ENCODE results near the gene C2orf72. TPM values are rescaled to one million over a fixed set of nuclear protein-coding genes. Genes with fewer than 3 reads are reported as not detected.

C2orf72 gene
- total RNA-seq, 4 donors from 2014 or later, result 0.19 to 0.54 TPM; not detected in 2

GRCh38 chr2:231007286-231008098, 29.8 kb upstream of the C2orf72 start:
- H3K4me1 ChIP-seq, result no peaks in the 10 kb centered on the region
- peaks cover 19% of the 10 kb centered on the region for H3K27me3 ChIP-seq
- WGBS, 2 donors (ENCODE audit: low coverage in 1 of 2), result 36% methylated on average over 2 to 3 of the region's 10 CpGs
- no peaks in the 10 kb centered on the region for H3K9me3 ChIP-seq
- H3K27ac ChIP-seq, result no peak overlapping the region
- ATAC-seq, result no peak
- no peak overlapping the region for H3K4me3 ChIP-seq
- TF ChIP-seq POLR2A (IDR thresholded peaks at IDR 0.05), result no peak
- TF ChIP-seq POLR2AphosphoS5 (IDR thresholded peaks at IDR 0.05), result no peak
- TF ChIP-seq EP300 (IDR thresholded peaks at IDR 0.05), result no peak
- TF ChIP-seq CTCF (IDR thresholded peaks at IDR 0.05), result no peak
- no peaks in the 10 kb centered on the region for H3K36me3 ChIP-seq

- no peak overlapping the region for H3K4me3 ChIP-seq
- no peak overlapping the region for H3K27ac ChIP-seq
- no peak for ATAC-seq
- H3K4me1 ChIP-seq, result no peaks in the 10 kb centered on the region
- no peaks in the 10 kb centered on the region for H3K9me3 ChIP-seq
- no peaks in the 10 kb centered on the region for H3K36me3 ChIP-seq
- 73 to 95% methylated on average over 2 to 4 of the region's 6 CpGs for WGBS, 2 donors (ENCODE audit: low coverage in 1 of 2)
- peaks cover 12% of the 10 kb centered on the region for H3K27me3 ChIP-seq
- TF ChIP-seq POLR2AphosphoS5 (IDR thresholded peaks at IDR 0.05) (no peak), POLR2A (IDR thresholded peaks at IDR 0.05) (no peak)
Measured at GRCh38 chr2:231008131-231008530, 29.2 kb upstream of the C2orf72 start.

DNA sequence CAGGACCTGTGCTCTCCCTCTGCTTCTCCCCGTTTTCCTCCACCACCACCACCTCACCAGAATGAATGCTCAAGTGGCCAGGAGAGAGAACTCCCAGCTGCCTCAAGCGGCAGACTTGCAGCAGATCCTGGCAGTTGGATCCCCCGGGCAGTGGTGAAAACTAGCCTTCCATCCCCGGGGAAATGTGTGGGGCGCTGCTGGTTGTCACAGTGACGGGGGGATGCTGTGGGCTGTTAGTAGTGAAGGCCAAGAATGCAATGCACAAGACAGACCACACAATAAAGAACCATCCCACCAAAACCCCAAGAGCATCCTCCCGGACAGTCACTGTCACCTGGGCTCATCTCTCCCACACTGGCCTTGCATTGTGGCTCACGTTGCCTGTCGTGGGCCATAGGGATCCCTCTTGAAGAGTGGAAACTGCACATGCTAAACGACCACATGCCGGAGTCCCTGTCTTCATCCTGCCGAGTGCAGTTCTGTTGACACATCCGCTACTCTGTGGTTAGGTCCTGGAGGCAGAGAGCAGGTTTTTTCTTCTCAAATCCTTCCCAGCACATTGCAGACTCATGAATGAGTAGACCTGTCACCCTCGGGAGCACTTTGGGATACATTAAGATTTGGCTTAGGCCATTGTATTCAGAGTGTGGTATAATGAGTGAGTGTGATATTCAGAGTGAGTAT, 27.9 kb upstream of the C2orf72 start:
- H3K36me3 ChIP-seq, result no peaks in the 10 kb centered on the region
- no peaks in the 10 kb centered on the region for H3K4me1 ChIP-seq
- H3K27ac ChIP-seq, result no peak overlapping the region
- TF ChIP-seq POLR2AphosphoS5 (IDR thresholded peaks at IDR 0.05) (no peak), CTCF (IDR thresholded peaks at IDR 0.05) (no peak)
- peaks cover 8% of the 10 kb centered on the region for H3K27me3 ChIP-seq
- 51 to 75% methylated on average over 5 to 10 of the region's 14 CpGs for WGBS, 2 donors (ENCODE audit: low coverage in 1 of 2)
- ATAC-seq, result no peak
- H3K4me3 ChIP-seq, result no peak overlapping the region
- H3K9me3 ChIP-seq, result no peaks in the 10 kb centered on the region

DNA sequence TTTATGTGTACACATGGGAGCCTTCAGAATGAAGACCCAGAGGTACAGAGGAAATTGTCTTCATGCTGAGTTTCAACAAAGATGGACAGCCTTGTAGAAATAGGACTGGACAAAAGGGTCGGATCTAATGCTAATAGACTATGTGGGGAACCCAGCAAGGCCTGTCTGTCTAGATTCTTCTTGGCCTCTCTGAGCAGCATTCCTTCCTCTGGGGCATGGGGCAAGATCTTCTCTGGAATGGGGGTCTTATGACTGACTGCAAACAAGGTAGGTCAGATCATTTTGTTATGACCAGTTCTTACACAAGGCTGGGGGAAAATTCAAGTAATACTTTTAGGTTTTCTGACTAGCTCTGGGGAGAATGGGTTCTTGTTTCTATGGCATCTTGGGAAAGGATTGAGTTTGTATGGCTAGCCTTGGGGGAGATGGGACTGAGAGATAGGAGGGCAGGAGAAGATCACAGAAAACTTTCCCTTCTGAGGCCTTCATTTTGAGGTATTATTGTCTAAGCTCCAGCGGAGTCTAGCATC, 27.1 kb upstream of the C2orf72 start:
- H3K27ac ChIP-seq, result no peak overlapping the region
- TF ChIP-seq POLR2AphosphoS5 (IDR thresholded peaks at IDR 0.05) (no peak), POLR2A (IDR thresholded peaks at IDR 0.05) (no peak), EP300 (IDR thresholded peaks at IDR 0.05) (no peak), CTCF (IDR thresholded peaks at IDR 0.05) (no peak)
- no peak for ATAC-seq
- no peaks in the 10 kb centered on the region for H3K36me3 ChIP-seq
- no peaks in the 10 kb centered on the region for H3K9me3 ChIP-seq
- 64 to 67% methylated on average over 2 of the region's 2 CpGs for WGBS, 2 donors (ENCODE audit: low coverage in 1 of 2)
- no peaks in the 10 kb centered on the region for H3K4me1 ChIP-seq
- H3K4me3 ChIP-seq, result no peak overlapping the region
- H3K27me3 ChIP-seq, result peaks cover 9% of the 10 kb centered on the region

GRCh38 chr2:231011526-231011925, 25.8 kb upstream of the C2orf72 start:
- TF ChIP-seq CTCF (IDR thresholded peaks at IDR 0.05) (no peak), POLR2A (IDR thresholded peaks at IDR 0.05) (no peak), POLR2AphosphoS5 (IDR thresholded peaks at IDR 0.05) (no peak), EP300 (IDR thresholded peaks at IDR 0.05) (no peak)
- Histone ChIP-seq H3K4me3 (no peak overlapping the region), H3K36me3 (no peaks in the 10 kb centered on the region), H3K27me3 (peaks cover 17% of the 10 kb centered on the region), H3K9me3 (no peaks in the 10 kb centered on the region), H3K27ac (no peak overlapping the region), H3K4me1 (no peaks in the 10 kb centered on the region)
- no CpG with 5 or more reads among the region's 2 CpGs for WGBS, 2 donors (ENCODE audit: low coverage in 1 of 2)
- no peak for ATAC-seq

Data from gastroesophageal sphincter (tissue), 4 donors.